CD4-positive, alpha-beta memory T cell (primary cell): ENCODE measurements around the gene STX2. TPM values are rescaled to one million over a fixed set of nuclear protein-coding genes. Genes with fewer than 3 reads are reported as not detected.

Experiments
- CTCF ChIA-PET: fragments of 350-600 bp; sonication (Branson Sonifier 250); formaldehyde crosslinking; loops from one replicate; lab custom pipeline; 2021; ENCODE audit warnings: inconsistent platforms; ENCODE audit not compliant: partially characterized antibody; lab: Charles Lee
- POLR2A ChIA-PET: fragments of 350-600 bp; sonication (Branson Sonifier 250); formaldehyde crosslinking; loops from one replicate; lab custom pipeline; 2021; ENCODE audit not compliant: partially characterized antibody; lab: Charles Lee
- DNase-seq, 5 donors: peaks; one replicate each; pipeline versions ENCODE4 v3.0.0 to v3.0.0-alpha.2; 2020 to 2022; ENCODE audit warnings: mixed read lengths in 1 of 5
- H3K27ac ChIP-seq: one replicate; pipeline ENCODE4 v1.7.0; 2013; ENCODE audit warnings: low read depth, low read length
- H3K27me3 ChIP-seq: 2 replicates; pipeline ENCODE4 v1.7.0; 2013; ENCODE audit warnings: mild to moderate bottlenecking, low read length, moderate library complexity; ENCODE audit not compliant: insufficient read depth
- H3K36me3 ChIP-seq: 2 replicates; pipeline ENCODE4 v1.7.0; 2013; ENCODE audit warnings: mild to moderate bottlenecking, low read length, moderate library complexity; ENCODE audit not compliant: insufficient read depth
- H3K4me1 ChIP-seq: 2 replicates; pipeline ENCODE4 v1.7.0; 2013; ENCODE audit warnings: mild to moderate bottlenecking, low read length, moderate library complexity; ENCODE audit not compliant: insufficient read depth
- H3K4me3 ChIP-seq, 2 donors: one replicate each; pipeline ENCODE4 v1.7.0; 2013; ENCODE audit warnings: low read length in 2 of 2, mild to moderate bottlenecking in 1 of 2
- H3K9me3 ChIP-seq, 2 donors: one replicate each; pipeline ENCODE4 v1.7.0; 2013; ENCODE audit warnings: low read length in 2 of 2, control low read depth in 1 of 2; ENCODE audit not compliant: control insufficient read depth in 1 of 2
- H3K27ac Mint-ChIP-seq, 7 donors: one replicate each; pipeline ENCODE4 v1.8.0; 2020 to 2021; ENCODE audit warnings: mixed read lengths in 7 of 7, mild to moderate bottlenecking in 6 of 7, inconsistent platforms in 3 of 7, moderate library complexity in 3 of 7
- H3K27me3 Mint-ChIP-seq, 2 donors: one replicate each; pipeline ENCODE4 v1.8.0; 2020 to 2021; ENCODE audit warnings: mixed read lengths in 2 of 2
- H3K36me3 Mint-ChIP-seq, 2 donors: one replicate each; pipeline ENCODE4 v1.8.0; 2020 to 2021; ENCODE audit warnings: mixed read lengths in 2 of 2, inconsistent platforms in 1 of 2, mild to moderate bottlenecking in 1 of 2
- H3K4me1 Mint-ChIP-seq, 4 donors: one replicate each; pipeline ENCODE4 v1.8.0; 2020 to 2021; ENCODE audit warnings: mixed read lengths in 4 of 4, mild to moderate bottlenecking in 1 of 4
- H3K4me3 Mint-ChIP-seq, 8 donors: one replicate each; pipeline ENCODE4 v1.8.0; 2020 to 2021; ENCODE audit warnings: mixed read lengths in 8 of 8, mild to moderate bottlenecking in 7 of 8, moderate library complexity in 6 of 8, inconsistent platforms in 3 of 8
- H3K9me3 Mint-ChIP-seq, 8 donors: one replicate each; pipeline ENCODE4 v1.8.0; 2020 to 2021; ENCODE audit warnings: mixed read lengths in 8 of 8, mild to moderate bottlenecking in 5 of 8, inconsistent platforms in 3 of 8, moderate library complexity in 1 of 8
- intact Hi-C: fragments of 100-400 bp; cut with micrococcal nuclease; formaldehyde crosslinking; loops from one replicate; pipeline ENCODE4 v1.15.1; 2023
- polyA plus RNA-seq, 2 donors: library from polyadenylated mRNA; unstranded; fragments of 300-500 nt; fragmentation: Illumina TruSeq; gene quantifications; one replicate each; pipeline ENCODE4 v1.2.3, GENCODE V29; 2021
- total RNA-seq, 2 experiments: library from RNA; stranded (reverse); gene quantifications; one replicate each; pipeline ENCODE4 v1.2.3, GENCODE V29; 2021

STX2 gene
- total and polyA plus RNA-seq, 4 experiments from 2014 or later: 12.1 to 35.3 (median 21.6) TPM

- no peak overlapping the region for H3K27ac ChIP-seq
- H3K36me3 ChIP-seq: peaks cover 7% of the 10 kb centered on the region
- no peaks in the 10 kb centered on the region for H3K9me3 ChIP-seq
- no peaks in the 10 kb centered on the region for H3K9me3 Mint-ChIP-seq
- DNase-seq: no peak
- H3K27me3 Mint-ChIP-seq: no peaks in the 10 kb centered on the region
- intact Hi-C loops: no loop called here
- H3K4me3 Mint-ChIP-seq: no peak overlapping the region
- H3K4me3 ChIP-seq: no peak overlapping the region
- peak overlapping the region in 1 of 7 donors; percentile 31 for H3K27ac Mint-ChIP-seq
- H3K4me1 ChIP-seq: peaks cover 11% of the 10 kb centered on the region
- ChIA-PET CTCF (no interaction called here), POLR2A (no interaction called here)
- H3K4me1 Mint-ChIP-seq: peaks cover 9 to 16% (median 14%) of the 10 kb centered on the region in 4 donors
- no peaks in the 10 kb centered on the region for H3K27me3 ChIP-seq
- peaks cover 39 to 56% of the 10 kb centered on the region in 2 donors for H3K36me3 Mint-ChIP-seq
These were observed 45.5 kb downstream of the STX2 start for GRCh38 chr12:130793554-130793849.

DNA sequence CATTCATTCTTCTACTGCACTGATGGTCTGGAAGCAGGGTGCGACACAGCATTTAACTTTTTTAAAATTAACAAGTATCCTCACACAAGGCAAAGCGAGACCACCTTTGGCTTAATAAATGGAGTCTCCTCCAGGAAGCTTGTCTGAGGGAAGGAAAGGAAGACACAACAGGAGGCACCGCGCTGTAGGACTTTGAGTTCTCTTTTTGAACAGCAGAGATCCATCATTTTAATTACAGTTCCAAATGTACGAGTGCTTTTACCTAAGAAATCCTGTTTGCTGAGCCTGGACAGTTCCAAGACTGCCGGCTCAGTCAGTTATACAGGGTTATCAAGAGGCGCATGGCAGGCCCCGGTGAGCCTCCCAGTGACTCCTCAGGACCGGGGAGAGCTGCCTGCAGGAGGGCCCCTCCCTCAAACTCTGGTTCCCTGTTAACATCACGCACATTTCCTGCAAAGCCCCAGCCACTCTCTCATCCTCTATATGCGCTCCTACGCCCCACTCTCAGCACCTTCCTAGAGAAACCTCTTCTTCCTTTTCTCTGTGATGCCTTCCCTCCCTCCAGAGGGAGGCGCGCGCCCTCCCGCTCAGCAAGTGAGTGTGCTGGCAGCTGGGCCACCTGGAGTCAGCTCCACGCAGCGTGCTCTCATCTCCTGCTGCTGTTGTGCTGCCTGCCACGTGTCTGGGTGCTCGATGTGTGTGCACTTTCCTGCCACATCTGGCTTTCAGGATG is 46.1 kb downstream of the STX2 start:
- intact Hi-C loops: no loop called here
- Mint-ChIP-seq H3K9me3 (peaks cover 0 to 4% (median 0%) of the 10 kb centered on the region in 8 donors), H3K36me3 (peaks cover 41 to 60% of the 10 kb centered on the region in 2 donors), H3K4me1 (peaks cover 9 to 16% (median 13%) of the 10 kb centered on the region in 4 donors), H3K4me3 (no peak overlapping the region), H3K27me3 (no peaks in the 10 kb centered on the region), H3K27ac (peak overlapping the region in 1 of 7 donors; percentile 31)
- DNase-seq: no peak
- CTCF ChIA-PET: no interaction called here
- Histone ChIP-seq H3K9me3 (no peaks in the 10 kb centered on the region), H3K4me1 (peaks cover 11% of the 10 kb centered on the region), H3K27me3 (no peaks in the 10 kb centered on the region), H3K27ac (no peak overlapping the region), H3K36me3 (peaks cover 7% of the 10 kb centered on the region), H3K4me3 (no peak overlapping the region)
- POLR2A ChIA-PET: no interaction called here

- Mint-ChIP-seq H3K36me3 (peaks cover 55 to 60% of the 10 kb centered on the region in 2 donors), H3K4me1 (peaks cover 1 to 2% (median 2%) of the 10 kb centered on the region in 4 donors), H3K27ac (no peak overlapping the region), H3K9me3 (peaks cover 0 to 9% (median 0%) of the 10 kb centered on the region in 8 donors), H3K4me3 (no peak overlapping the region), H3K27me3 (no peaks in the 10 kb centered on the region)
- no peak overlapping the region for H3K27ac ChIP-seq
- DNase-seq: no peak
- no peaks in the 10 kb centered on the region for H3K9me3 ChIP-seq
- ChIA-PET POLR2A (no interaction called here), CTCF (no interaction called here)
- H3K36me3 ChIP-seq: peaks cover 7% of the 10 kb centered on the region
- H3K27me3 ChIP-seq: no peaks in the 10 kb centered on the region
- no peak overlapping the region for H3K4me3 ChIP-seq
- H3K4me1 ChIP-seq: peaks cover 3% of the 10 kb centered on the region
- intact Hi-C loops: no loop called here
These were observed 47.4 kb downstream of the STX2 start for GRCh38 chr12:130791629-130792028.

- Histone ChIP-seq H3K4me1 (no peaks in the 10 kb centered on the region), H3K27me3 (no peaks in the 10 kb centered on the region), H3K27ac (no peak overlapping the region), H3K9me3 (peaks cover 0 to 7% of the 10 kb centered on the region in 2 donors), H3K36me3 (peaks cover 7% of the 10 kb centered on the region), H3K4me3 (no peak overlapping the region)
- Mint-ChIP-seq H3K4me1 (no peaks in the 10 kb centered on the region), H3K9me3 (peaks cover 5 to 22% (median 14%) of the 10 kb centered on the region in 8 donors), H3K4me3 (no peak overlapping the region), H3K27me3 (no peaks in the 10 kb centered on the region), H3K27ac (no peak overlapping the region), H3K36me3 (peaks cover 65 to 71% of the 10 kb centered on the region in 2 donors)
- intact Hi-C loops: no loop called here
- POLR2A ChIA-PET: no interaction called here
- CTCF ChIA-PET: no interaction called here
- DNase-seq: no peak
These were observed 50.5 kb downstream of the STX2 start for GRCh38 chr12:130788515-130788914.

- H3K4me1 ChIP-seq: no peaks in the 10 kb centered on the region
- no peak overlapping the region for H3K27ac ChIP-seq
- Mint-ChIP-seq H3K9me3 (peaks cover 5 to 25% (median 14%) of the 10 kb centered on the region in 8 donors), H3K27ac (peak overlapping the region in 1 of 7 donors; percentile 15), H3K4me3 (no peak overlapping the region), H3K4me1 (peaks cover 0 to 1% (median 0%) of the 10 kb centered on the region in 4 donors), H3K36me3 (peaks cover 64 to 70% of the 10 kb centered on the region in 2 donors), H3K27me3 (no peaks in the 10 kb centered on the region)
- H3K27me3 ChIP-seq: no peaks in the 10 kb centered on the region
- peaks cover 0 to 7% of the 10 kb centered on the region in 2 donors for H3K9me3 ChIP-seq
- ChIA-PET CTCF (interaction anchor here (1.2 kb wide), 1 partner anchor 8 kb away, joined by 3 read pairs; no protein-coding TSS in a partner anchor), POLR2A (no interaction called here)
- intact Hi-C loops: no loop called here
- H3K4me3 ChIP-seq: no peak overlapping the region
- H3K36me3 ChIP-seq: peaks cover 3% of the 10 kb centered on the region
- DNase-seq: peak in 1 of 5 donors; percentile 23
These were observed 51.3 kb downstream of the STX2 start for GRCh38 chr12:130787445-130788410.

DNA sequence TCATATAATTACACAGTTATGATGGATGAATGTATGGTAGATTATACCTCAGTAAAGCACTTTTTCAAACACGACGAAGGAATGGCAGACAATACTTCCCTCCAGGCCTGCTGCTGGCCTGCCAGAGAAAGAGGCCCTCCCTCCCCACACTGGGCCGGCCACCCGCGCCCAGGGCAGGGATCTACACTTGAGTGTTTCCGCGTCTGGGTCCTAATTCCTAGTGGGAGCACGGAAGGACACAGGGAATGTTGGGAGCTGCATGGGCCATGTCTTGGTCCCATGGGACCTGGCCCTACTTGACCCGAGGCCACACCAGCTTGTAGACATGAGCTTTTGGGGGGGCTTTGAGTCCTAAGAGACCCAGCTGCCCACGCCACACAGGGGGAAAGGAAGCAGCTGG is 52.0 kb downstream of the STX2 start:
- Mint-ChIP-seq H3K27ac (peak overlapping the region in 1 of 7 donors; percentile 15), H3K4me1 (peaks cover 0 to 1% (median 0%) of the 10 kb centered on the region in 4 donors), H3K36me3 (peaks cover 64 to 72% of the 10 kb centered on the region in 2 donors), H3K4me3 (no peak overlapping the region), H3K9me3 (peaks cover 5 to 25% (median 14%) of the 10 kb centered on the region in 8 donors), H3K27me3 (no peaks in the 10 kb centered on the region)
- Histone ChIP-seq H3K4me3 (no peak overlapping the region), H3K9me3 (peaks cover 0 to 7% of the 10 kb centered on the region in 2 donors), H3K4me1 (no peaks in the 10 kb centered on the region), H3K27me3 (no peaks in the 10 kb centered on the region), H3K27ac (no peak overlapping the region), H3K36me3 (peaks cover 3% of the 10 kb centered on the region)
- intact Hi-C loops: no loop called here
- DNase-seq: no peak
- POLR2A ChIA-PET: no interaction called here
- CTCF ChIA-PET: interaction anchor here (1.2 kb wide), 1 partner anchor 9 kb away, joined by 3 read pairs; no protein-coding TSS in a partner anchor
